Activated CD4-positive, CD25-positive, alpha-beta regulatory T cell (primary cell): ENCODE data around the gene ATP10A.
"Not testable (repeated sequence)": the region's sequence is repeated elsewhere in the genome, so short reads cannot be mapped to it uniquely, and the experiment has no call there.

Experiments
- DNase-seq, 4 experiments: peaks; one replicate each; lab custom pipeline; 2025; lab: John Stamatoyannopoulos, UW

Gene ATP10A

DNA sequence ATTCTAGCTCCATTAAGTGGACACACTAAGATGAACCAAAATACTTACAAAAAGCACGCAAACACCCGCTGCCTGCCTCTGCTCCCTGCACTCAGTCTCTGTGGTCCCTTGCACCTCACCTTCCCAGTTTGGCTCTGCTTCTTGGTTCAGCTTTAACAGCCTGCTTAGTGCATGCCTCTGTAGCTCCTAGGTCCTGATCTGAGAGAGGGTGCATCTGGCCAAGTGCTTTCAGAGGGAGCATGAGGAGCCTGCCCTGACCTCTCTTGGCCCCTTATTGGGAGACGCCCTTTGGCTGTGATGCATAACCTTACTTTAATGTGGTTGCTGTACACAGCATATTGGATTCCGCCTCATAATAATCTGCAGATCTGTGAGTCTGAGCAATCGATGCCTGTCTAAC is 21.2 kb upstream of the ATP10A start:
- DNase-seq = no peak

DNA sequence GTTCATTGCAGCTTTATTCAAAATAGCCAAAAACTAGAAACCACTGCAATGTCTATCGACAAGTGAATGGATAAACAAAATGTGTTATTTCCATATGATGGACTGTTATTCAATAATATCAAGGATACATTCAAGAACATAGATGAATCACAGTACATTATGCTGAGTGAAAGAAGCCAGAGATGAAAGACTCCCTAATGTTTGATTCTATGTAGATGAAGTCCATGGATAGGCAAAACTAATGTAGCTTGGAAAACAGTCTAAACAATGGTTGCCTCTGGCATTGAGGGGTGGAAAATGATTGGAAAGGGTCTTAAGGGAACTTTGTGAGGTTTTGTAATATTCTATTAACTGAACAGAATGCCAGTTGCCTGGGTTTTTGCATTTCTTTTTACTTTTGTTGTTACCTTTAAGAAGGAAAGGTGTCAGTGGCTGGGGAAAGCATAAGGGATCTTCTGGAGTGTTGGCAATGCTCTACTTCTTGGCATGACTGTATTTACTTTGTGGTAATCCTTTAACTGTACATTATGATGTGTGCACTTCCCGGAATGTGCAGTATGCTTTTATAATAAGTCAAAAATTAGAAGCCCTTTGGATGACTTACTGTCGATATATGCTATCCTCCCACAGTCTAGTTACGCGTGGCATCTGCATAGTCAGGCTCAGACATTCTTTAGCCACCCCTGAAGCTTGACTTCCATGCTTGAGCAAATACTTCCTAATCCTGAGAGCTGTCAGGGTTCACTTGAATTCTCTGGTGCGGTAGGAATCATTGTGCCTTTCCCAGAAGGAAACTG is 20.5 kb upstream of the ATP10A start:
- no peak for DNase-seq

DNA sequence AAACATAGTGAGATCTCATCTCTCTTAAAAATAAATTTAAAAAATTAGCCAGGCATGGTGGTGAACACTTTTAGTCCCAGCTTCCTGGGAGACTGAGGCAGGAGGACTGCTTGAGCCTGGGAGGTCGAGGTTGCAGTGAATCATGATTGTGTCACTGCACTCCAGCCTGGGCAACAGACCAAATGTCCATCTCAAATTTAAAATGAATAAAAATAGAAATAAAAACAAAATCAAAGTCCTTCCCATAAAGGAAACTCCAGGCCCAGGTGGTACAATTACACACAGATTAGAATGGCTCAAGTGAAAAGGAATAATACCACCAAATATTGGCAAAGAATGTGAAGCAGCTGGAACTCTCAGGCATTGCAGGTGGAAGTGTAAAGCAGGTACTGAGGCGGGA is 19.3 kb upstream of the ATP10A start:
- DNase-seq = no peak

DNA sequence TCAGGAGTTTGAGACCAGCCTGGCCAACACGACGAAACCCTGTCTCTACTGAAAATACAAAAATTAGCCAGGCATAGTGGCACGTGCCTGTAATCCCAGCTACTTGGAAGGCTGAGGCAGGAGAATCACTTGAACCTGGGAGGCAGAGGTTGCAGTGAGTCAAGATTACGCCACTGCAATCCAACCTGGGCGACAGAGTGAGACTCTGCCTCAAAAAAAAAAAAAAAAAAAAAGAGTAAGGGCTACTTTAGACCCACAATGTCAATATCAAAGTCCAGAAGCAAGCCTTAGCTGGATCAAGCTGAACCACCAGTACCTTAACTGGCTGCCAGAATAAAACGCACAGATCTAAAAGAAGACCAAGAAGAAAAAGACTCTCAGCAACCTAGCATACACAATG is 17.8 kb upstream of the ATP10A start:
- DNase-seq = not testable (repeated sequence)

DNA sequence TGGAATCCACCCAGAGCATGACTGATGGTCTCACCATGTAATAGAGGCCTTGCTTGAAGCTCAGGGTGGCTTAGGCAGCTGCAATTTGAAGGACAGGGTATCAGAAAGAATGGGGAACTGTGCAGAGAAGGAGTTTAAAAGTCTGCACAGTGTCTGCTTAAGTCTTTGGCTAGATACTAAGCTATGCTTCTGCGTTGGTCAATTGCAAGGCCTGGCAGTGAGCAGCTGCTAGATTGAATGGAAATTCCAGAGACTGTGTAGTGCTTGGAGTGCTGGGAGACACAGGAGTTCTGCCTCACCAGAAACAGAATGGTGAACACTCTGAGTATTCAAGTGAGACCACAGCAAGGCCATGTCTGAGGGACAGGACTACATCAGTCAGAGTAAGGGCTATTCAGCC is 17.3 kb upstream of the ATP10A start:
- no peak for DNase-seq

DNA sequence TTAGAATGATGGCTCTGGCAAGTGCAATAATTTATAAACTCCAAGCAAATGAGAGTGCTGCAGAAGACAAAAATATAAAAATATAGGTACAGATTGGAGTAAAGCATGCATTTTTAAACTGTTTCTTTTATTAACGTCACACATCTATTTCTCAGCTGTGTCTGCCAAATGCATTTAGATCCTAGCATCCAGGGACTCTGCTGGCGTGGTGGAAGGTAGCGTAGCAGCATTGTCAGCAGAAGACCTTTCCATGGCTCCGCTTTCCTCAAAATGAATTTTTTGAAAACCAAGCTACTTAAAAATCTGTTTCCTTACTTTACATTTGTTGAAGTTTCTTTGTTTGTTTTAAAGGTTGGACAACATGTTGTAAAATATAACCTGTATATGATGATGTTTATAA is 16.3 kb upstream of the ATP10A start:
- DNase-seq = no peak

DNA sequence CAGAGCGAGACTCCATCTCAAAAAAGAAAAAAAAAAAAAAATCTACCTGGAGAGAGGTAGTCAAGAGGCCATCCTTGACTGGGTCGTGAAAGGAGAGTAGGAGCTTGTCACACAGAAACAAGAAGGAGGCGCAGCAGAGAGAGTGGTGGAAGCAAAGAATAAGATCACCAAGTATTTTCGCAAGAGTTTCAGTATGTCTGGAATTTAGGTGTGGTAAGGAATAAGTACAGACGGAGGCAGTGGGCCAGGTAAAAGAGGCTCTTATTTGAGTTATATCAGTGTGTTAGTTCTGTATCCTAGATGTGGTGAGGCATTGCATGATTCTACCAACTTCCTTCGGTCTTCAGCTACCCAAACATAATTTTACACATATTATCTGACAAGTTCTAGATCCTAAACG is 14.6 kb upstream of the ATP10A start:
- no peak for DNase-seq

DNA sequence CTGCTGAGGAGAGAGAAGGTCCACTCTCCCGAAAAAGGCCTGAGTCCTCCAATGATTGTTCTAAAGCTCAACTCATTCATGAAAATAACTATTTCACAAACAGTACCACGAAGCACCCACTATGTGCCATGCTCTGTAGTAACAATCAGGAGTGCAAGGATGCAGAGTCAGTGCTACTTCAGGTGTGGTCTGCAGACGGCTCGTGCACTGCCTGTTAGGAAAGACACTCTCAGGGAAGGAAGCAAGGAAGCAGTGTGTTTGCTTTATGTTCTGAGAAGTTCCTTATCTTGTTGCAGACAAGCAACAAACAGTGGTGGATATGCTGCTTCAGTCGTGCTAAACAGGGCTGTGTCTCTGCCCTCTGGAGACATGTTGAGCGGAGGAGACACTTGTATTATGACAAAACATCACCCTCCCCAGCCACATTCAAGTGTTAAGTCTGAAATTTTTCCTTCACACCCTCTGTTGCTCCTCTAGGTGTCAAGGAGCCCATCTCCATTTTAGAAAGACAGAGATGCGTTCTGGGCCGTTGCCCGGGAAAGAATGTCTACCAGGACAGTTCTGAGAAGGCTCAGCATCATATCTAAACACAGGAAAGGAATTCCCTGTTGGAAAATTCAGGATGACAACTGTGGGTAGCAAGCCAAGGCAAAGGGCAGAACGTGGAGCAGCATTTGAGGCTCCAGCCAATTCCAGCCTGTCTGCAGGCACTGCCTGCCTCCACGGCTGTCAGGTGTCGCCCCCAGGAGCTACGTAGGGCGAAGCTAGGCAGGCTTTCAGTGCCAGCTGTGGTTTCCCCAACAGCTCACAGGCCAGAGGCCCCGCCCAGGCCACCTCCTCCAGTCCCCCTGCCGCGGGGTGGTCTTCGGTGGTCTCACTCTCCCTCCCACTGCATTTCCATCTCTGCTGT is 13.4 kb upstream of the ATP10A start:
- no peak for DNase-seq

DNA sequence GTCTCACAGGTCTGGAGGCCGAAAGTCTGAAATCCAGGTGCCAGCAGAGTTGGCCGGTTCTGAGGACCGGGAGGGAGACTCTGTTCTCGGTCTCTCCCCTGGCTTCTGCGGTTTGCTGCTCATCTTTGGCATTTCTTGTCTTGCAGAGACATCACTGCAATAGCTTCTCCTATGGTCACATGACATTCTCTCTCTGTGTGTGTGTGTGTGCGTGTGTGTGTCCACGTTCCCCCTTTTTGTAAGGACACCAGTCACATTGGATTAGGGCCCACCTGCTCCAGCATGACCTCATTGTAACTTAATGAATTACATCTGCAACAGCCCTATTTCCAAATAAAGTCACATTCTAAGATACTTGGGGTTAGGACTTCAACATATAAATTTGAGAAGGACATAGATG is 12.4 kb upstream of the ATP10A start:
- no peak for DNase-seq

DNA sequence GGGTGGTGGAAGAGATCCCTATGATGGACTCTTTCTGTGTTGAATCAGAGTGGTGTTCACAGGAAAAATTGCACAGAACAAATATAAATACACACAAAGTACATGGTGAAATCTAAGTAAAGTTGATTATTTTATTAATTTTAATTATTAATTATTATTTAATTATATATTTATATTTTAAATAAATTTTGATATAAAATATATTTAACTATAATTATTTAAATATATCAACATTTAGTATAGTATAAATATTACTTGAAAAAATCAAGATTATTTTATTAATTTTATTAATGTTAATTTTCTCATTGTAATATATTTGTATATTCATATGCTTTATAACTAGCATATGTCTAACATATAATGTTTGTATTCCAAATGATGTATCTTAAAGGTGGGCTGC is 11.3 kb upstream of the ATP10A start:
- DNase-seq = no peak

DNA sequence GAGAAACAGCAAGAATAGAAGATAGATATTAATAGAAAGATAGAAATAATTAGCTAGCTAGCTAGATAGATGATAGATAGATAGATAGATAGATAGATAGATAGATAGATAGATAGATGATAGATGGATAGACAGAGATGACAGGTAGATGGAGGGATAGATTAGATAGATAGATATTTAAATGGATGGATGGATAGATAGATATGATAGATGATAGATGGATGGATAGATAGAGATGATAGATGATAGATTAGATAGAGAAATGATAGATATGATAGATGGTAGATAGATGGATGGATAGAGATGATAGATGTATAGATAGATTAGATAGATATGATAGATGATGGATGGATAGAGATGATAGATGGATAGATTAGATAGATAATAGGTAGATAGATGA is 8.3 kb upstream of the ATP10A start:
- no peak for DNase-seq

DNA sequence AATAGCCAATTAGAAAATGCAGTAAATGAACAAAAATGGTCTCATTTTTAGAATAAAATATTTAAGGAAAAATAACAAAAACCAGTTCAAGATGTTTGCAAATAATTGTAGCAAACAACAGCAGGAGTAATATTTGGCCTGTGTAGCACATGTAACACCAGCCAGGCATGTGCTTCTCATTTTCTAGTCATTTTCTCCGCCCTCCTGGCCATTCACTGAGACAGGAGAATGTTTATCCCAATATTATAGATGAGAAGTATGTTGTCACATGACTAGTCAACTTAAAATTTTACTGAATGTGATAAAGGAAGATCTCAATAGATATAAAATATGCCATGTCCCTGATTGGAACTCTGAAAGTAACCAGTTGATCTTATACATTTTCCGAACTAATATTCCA is 7.8 kb upstream of the ATP10A start:
- DNase-seq = no peak

DNA sequence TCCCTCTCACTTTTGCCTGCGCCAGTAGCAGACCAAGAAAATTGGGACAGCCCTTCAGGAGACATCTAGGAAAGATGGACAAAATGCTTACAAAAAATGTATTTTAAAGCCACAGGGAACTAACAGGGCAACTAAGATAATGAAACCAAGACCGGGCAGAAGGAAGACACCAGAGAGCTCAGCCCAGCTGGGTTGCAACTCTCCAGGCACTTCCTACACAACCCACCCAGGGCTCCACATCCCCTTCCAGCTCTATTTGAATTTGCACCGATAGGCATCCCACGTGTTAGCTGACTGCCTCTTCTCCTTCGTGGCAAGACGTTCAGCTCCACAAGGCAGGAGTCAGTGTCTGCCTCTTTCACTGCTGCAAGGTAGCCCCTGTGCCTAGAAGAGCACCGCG is 6.6 kb upstream of the ATP10A start:
- no peak for DNase-seq

DNA sequence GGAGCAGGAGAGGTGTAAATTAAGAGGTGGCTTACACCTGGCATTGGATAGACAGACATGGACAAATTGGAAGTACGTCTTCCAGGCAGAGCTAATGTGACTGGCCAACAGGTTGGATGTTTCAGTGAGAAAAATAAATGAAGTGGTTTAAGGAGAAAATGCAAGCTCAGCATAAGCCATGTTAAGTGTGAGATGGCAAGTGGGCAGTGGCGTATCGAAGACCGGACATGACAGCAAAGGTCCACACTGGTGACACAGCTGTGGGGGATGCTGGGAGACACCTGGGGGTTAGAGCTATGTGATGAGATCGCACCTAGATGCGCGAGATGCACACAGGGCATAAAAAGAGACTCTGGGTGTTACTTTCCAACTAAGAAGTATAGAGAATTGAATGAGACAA is 3.7 kb upstream of the ATP10A start:
- DNase-seq = no peak

DNA sequence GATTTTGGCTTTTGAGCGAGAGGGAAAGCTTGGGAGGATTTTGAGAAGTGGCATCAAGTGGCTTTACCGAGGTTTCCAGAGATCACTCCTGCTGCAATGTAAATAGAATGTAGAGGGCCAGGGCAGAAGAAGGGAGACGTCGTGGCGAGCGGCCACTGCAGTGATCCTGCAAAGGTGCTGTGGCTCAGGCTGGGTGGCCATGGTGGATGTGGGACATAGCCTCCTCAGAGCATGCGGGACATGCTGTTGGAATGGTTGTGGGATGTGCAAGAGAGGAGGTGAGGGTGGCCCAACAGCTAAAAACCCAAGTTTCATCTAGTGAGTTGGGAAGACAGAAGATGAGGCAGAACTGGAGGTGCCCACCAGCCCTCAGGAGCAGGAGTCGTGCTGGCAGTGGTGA is 3.1 kb upstream of the ATP10A start:
- DNase-seq = no peak

DNA sequence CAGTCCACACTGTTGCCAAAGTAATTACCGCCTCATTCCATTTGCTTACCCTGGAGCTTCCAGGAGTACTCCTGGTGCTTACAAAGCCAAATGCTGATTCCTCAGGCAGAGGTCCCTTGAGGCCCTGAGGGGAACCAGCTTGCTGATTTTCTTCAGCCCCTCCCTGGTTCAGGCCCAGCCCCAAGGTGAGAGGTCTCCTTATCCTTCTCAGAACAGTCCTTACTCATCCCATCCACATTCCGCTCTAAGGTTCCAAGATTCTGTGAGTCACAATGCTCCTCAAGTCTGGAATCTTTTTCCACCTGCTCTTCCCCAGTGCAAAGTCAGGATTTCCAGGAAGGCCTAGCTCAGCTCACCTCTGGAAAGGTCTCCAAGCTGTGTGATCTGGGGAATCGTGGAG is 1.8 kb upstream of the ATP10A start:
- DNase-seq = no peak

DNA sequence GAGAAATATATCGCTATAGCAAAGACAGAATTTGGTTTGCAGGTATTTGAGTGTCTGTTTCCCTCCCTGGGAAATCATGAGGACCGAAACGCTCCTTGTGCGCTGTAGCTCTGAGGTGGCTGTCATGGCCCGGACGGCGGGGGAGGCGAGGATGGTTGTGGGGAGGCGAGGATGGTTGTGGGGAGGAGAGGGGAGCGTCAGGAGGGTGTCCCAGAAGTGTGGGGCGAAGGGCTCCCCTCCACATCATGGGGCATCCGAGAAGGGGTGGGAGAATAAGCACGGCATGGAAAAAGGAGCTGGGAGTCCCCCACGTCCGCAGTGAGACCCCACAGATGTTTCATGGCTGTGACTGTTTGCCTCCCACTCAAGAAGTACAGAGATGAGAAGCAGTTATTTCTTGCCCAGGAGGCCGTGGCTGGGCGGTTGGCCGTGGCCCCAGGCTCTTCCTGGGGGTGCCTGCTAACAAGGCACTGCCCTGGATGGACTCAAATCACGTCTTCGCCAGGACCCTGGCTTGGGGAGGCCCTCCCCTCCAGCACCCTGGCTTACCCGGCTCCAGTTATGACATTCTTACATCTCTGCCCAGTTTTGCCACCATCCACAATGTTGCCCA is 947 bp upstream of the ATP10A start:
- DNase-seq = no peak

DNA sequence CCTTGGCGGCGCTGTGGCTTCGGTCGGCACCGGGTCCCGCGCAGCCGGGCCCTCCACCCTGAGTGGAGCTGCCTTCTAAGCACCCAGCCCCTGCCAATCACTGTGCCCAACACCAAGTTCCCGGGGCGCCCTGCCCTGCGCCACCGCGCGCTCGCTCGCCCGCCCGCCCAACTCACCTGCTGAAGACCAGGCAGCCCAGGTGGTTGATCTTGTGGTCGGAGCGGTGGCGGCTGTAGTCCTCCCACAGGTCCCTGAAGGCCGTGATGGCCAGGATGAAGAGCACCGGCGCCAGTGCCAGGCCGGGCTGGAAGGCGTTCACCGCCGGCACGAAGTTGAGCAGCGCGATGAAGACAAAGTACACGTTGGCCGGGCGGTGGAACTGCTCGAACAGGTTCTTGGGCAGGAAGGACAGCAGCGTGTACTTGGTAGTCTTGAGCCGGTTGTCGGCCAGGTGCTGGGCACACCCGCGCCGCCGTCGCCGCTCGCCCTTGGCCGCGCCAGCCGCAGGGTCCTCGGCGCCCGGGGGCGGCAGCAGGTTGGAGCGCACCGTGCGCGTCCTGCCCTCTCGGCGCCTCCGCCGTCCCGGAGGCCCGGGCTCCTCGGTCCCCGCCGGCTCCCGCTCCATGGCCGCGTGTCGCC is 536 bp downstream of the ATP10A start:
- peak in 2 of 4 experiments; percentile 31 to 32 for DNase-seq

DNA sequence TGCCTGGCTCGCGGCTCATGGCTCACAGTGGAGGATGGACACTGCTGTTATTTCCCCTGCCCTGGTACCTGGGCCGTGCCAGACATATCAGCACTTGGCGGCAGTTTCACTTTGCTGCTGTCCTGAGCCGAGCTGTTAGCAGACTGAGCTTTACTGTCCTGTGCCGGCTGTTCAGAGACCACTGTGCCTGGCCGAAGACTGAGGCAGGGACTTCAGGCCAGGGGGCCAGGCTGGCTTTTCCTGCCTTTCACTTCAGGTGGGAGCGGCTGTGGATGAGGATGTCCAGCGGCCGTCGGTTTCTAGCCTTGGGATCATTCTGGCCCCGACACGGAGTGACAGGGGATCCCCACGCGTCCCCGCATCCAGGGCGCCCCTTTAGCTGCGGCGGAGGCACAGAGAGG is 1.1 kb downstream of the ATP10A start:
- no peak for DNase-seq

DNA sequence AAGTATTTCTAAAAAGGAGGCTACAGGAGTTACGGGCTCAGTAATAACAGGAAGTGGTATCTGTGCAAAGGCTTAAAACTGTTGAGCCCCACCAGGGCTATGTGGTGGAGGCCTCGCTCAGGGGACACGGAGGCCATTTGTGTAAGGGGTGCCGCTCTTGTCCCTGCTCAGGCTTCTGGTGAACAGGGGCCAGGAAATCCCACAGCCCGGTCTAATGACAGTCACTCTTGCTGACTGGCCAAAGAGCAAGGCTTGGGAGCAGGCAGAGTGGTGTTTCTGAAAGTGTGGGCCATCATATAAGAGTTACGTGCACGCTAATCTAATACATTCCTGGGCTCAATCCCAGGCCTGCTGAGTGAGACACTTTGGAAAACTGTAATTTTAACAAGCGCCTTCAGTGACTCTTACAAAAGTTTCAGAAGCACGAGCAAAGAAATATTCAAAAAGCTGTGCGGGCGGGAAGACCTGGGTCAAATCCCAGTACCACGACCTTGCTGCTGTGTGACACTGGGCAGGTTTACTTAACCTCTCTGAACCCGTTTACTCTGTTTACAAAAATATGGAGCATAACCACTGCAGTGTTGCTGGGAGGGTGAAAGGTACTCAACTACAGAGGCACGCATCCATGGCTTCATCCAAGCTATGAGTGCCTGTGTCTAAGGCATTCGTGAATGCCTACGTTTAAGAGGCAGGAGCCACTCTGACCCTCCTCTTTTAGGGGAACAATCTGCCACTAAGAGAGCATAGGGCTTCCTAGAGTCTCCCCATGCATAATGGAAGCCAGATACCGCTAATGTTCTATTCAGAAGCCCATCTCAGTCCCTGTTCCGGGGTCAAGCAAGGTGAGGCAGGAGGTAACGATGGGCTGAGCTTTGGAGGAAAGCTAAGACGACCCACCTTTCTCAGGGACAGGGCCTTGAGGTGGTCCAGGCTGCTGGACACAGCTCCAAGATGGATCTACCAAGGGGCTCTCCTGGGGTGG is 2.0 kb downstream of the ATP10A start:
- DNase-seq = peak in 2 of 4 experiments; percentile 19 to 23
